ACHN (cell line): ENCODE results near the gene ACADS.
"Not testable (repeated sequence)": the region's sequence is repeated elsewhere in the genome, so short reads cannot be mapped to it uniquely, and the experiment has no call there.

ENCODE experiments used
- DNase-seq: peaks from one replicate; pipeline ENCODE4 v3.0.0-alpha.2; 2015
- in situ Hi-C: cut with HindIII; loops from 2 replicates; pipeline ENCODE4 v1.10.0; 2017; ENCODE audit warnings: low sequenced_read_pairs, low pct_ligation_motif_present, low pct_unique_long_range_greater_than_20kb

Gene ACADS

DNA sequence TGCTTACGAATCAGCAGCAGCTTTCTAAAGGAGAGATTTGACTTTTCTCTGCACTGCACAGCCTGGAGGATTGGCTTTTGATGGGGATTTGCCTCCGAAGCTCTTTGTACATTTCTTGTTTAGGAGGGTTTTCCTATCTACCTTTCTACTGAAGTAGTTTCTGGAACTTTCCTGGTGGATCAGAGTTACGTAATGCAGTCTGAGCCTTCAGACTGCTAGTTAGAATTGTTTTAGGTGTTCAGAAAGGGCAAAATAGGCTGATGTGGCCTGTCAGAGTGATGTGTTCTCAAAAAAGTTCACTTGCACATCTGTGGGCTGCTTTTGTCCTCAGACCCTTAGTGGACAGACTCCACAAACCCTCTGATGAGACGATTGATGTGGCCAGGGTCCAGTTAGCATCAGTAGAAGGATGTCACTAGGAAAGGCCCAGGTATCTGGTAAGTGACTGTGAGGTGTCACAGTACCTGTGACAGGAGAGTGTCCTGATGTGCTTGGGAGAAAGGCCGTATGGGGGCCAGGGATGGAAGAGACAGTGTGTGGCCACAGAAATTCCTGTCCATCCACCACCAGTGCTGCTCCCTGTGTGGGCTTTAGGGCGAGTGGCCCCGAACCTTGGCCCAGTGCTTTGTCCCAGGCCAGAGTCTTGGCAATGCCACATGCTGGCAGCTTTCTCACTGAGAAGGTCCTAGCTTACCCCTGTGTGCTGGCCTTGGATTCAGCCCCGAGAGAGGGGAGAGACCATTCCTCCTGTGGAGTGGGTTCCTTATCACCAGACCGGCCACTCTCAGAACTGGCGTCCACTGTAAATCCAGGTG lies 4.4 kb upstream of the ACADS start:
- in situ Hi-C loops: no loop called here
- DNase-seq: no peak

DNA sequence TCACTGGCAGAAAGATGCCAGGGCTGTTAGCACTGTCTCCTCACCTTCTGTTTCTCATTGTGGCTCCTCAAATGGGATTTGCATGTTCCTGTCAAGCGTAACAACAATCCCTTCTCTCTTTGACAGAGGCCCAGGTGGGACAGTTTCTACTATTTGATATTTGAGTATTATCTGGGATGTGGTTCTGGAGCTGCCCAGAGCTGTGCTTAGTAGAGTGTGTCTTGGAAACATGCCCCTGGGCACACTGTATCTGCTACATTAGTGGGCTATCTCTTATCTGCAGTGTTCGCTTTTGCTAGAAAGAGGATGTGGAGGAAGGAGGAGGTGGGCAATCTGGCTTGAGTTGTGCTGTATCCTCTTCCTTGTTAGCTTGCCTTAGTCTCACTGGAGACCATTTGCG lies 3.8 kb upstream of the ACADS start:
- in situ Hi-C loops: no loop called here
- no peak for DNase-seq

DNA sequence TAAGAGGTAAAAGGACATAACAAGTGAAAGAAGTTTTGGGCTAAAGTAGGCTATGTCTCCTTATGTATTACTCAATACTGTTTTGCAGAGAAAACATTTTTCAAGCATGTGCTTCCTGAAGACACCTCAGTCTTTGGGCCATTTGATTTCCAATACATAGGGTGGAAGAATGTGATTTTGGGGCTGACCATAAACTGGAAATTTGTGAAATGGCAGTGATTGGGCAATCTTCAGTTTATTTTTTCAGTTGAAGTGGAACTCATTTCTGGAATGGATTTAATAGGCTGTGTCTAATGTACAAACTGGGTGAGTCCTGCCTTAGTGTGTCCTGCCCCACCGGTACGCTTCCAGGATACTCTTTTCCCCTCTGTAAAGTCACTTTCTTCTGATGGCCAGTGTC lies 2.8 kb upstream of the ACADS start:
- DNase-seq: no peak
- in situ Hi-C loops: no loop called here

DNA sequence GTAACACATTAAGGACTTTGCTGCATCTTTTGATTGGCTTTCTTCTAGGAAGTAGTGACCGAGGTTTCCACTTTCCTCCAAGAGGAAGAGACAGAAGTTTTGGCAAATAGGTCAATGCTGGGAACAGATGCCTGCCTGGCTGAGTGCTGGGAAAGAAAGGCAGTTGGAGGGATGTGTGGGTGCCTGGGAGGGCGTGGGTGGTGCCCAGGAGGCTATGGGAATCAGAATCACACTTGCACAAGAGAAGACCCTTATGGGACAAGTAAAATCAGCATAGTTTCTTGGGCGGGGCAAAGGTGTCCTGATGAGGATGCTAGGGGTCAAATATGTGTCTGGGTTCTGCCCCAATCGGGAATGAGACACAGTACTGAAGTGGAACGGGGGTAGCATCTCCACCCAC lies 906 bp upstream of the ACADS start:
- no peak for DNase-seq
- in situ Hi-C loops: no loop called here

DNA sequence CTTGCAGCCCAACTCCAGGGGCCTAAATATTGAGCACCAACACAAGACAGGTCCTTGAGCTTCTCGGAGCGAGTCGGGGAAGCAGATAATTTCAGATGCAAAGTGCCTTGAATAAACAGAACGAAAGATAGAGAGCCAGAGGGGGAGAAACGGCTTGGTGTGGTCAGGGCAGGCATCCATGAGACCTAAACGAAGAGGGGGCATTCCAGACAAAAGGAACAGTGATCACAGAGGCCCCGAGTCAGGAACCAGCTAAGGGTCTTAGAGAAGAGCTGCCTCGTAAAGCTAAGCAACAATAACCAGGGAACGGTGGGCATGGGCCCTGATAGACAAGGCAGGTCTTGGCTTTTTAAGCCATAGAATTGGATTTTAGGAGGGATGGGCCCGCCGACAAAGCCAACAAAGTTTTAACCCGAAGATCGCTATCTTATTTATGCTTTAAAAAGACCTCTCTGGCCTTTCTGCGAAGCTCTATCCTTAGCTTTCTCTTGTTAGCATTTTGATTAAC lies 421 bp upstream of the ACADS start:
- no peak for DNase-seq
- in situ Hi-C loops: no loop called here

DNA sequence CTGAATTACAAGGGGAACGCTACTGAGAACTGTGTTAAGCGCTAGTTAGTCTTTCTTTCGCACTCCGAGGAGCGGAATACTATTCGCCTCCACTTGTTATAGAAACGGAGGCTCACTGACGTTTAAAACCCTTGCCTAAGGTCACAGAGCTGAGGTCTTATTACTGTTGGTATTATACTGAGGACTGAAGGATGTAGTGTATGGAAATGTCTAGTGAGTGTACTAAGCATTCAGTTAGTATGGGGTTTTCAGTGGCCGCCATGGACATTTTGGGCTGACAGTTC lies 826 bp downstream of the ACADS start:
- no peak for DNase-seq
- in situ Hi-C loops: no loop called here

DNA sequence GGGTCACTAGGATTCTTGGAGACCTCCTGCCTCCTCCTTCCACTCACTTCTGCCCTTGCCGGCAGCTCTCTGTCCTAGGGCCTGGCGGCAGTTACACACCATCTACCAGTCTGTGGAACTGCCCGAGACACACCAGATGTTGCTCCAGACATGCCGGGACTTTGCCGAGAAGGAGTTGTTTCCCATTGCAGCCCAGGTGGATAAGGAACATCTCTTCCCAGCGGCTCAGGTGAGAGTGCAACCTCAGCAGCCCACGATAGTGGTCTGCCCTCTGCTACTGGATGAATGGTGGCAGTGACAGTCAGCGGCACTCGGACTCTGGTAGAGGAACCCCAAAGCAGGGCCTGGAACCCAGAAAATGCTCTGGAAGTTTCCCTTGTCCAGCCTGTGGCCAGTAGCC lies 1.3 kb downstream of the ACADS start:
- in situ Hi-C loops: no loop called here
- DNase-seq: no peak

DNA sequence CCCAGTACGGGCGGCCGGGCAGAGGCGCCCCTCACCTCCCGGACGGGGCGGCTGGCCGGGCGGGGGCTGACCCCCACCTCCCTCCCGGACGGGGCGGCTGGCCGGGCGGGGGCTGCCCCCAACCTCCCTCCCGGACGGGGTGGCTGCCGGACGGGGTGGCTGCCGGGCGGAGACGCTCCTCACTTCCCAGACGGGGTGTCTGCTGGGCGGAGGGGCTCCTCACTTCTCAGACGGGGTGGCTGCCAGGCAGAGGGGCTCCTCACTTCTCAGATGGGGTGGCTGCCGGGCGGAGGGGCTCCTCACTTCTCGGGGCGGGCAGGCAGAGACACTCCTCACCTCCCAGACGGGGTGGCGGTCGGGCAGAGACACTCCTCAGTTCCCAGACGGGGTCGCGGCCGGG lies 6.6 kb downstream of the ACADS start:
- DNase-seq, in situ Hi-C loops: not testable (repeated sequence)

DNA sequence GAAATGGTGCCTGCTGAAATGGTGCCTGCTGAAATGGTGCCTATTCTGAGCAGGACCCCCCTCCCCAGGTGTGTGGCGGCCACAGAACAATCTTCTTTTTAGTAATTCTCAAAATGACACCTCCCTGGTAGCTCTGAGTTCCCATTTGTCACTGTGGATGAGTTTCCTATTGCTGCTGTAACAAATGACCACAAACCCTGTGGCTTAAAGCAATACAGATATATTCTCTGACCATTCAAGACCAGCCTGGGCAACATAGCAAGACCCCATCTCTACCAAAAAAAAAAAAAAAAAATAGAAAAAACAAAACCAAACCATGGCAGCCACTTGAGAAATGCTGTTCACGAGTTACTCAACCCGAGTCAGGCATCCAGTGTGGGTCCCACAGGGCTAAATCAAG lies 7.9 kb downstream of the ACADS start:
- DNase-seq: no peak
- in situ Hi-C loops: no loop called here

DNA sequence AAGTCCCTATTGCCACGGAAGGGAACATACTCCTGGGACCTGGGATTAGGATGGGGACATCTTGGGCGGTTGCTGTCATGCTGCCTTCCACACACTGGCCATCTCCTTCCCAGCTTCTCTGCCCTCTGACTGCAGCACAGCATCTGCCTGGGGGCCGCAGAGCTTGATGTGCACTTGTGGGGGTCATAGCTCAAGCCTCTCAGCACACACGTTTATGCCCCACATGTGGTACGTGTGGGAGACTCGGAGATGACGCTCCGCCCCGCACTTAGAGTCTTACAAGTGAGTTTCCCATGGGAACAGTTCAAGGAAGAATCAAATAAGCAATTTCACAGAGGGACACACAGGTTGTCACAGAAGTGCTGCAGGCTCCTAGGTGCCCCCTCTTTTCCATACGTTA lies 8.6 kb downstream of the ACADS start:
- in situ Hi-C loops: no loop called here
- DNase-seq: no peak

DNA sequence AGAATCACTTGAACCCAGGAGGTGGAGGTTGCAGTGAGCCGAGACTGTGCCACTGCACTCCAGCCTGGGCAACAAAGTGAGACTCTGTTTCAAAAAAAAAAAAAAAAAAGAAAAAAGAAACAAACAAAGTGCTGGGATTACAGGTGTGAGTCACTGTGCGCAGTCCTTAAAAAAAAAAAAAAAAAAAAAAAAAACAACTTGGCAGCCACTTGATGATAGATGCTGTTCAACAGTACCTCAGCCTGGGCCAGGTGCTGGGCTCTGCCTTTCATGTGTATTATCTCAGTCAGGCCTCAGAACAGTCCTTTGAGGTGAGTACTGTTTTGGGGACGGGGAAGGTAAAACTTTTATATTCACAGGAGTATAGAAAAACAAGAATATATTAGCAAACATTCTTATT lies 9.6 kb downstream of the ACADS start:
- DNase-seq: no peak
- in situ Hi-C loops: no loop called here

DNA sequence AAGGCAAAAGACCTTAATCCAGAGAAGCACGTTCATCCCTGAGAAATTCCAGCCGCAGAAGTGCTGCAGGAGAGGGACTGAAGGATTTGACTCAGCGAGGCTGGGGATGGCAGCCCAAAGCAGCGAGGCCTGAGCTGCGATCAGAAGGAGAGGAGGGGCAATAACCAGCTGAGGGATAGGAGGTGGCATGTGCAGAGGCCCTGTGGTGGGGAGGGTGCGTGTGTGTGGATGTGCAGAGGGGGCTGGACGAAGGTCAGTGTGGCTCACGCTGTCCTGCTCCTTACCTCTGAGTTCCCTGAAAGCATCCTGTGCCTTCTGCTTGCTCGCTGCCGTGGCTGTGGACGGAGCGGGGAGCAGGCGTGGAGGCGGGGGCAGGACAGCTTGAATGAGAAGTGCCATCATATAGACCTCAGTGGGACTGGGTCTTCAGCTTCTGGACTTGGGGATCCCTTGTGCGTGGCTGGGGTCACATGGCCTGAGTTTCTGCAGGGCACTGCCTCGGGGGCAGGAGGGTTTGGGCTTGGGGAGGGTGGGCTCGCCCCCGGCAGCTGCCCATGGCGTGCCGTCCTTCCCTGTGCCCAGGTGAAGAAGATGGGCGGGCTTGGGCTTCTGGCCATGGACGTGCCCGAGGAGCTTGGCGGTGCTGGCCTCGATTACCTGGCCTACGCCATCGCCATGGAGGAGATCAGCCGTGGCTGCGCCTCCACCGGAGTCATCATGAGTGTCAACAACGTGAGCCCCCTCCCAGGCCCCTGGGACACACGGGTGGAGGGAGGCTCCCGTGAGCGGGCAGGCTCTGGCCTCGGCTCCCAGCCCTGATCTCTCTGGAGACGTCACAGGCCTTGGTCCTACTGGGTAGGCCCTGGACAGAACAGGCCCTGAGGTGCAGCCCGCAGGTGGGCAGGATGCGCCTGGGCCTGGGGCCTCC lies 11.0 kb downstream of the ACADS start:
- DNase-seq: no peak
- in situ Hi-C loops: no loop called here

DNA sequence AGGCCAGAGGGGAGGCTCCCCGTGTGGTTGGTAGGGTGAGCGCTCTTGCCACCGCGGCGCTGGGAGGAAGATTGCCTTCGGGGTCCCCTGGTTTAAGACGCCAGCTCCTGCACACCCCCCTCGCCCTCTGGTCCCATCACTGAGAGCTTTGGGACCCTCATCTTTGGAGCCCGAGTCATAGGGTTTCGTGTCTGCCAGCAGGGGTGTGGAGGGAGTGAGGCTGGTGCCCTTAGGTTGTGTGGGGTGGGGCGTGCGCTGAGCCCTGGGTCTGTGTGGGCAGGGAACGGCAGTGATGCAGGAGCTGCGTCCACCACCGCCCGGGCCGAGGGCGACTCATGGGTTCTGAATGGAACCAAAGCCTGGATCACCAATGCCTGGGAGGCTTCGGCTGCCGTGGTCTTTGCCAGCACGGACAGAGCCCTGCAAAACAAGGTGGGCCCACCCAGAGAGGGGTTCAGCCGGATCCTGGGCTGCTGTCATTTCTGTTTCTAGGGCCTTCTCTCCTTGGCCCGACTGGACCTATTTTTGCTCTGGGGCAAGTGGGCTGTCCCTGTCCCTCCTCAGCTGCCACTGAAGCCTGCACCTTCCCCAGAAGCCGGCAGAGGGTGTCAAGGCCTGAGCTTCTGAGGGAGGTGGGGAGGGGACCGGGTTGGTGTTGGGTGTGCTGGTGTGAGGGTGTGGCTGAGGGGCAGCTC lies 12.1 kb downstream of the ACADS start:
- DNase-seq: no peak
- in situ Hi-C loops: no loop called here

DNA sequence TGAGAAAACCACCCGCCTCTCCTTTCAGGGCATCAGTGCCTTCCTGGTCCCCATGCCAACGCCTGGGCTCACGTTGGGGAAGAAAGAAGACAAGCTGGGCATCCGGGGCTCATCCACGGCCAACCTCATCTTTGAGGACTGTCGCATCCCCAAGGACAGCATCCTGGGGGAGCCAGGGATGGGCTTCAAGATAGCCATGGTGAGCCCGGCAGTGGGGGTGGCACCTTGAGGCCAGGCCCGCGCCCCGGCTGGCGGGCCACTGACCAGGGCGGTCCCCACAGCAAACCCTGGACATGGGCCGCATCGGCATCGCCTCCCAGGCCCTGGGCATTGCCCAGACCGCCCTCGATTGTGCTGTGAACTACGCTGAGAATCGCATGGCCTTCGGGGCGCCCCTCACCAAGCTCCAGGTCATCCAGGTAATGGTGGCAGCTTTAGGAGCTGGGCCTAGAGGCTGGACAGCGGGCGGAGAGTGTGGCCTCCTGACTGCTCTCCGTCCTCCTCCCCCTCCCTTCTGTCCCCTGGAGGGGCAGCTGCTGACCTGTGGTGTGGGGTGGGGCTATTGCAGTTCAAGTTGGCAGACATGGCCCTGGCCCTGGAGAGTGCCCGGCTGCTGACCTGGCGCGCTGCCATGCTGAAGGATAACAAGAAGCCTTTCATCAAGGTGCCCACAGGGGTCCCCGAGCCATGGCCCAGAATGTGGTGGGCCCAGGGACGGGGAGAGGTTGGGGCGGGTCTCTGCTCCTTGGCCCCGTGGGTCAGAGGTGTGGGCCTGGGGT lies 12.8 kb downstream of the ACADS start:
- in situ Hi-C loops: no loop called here
- DNase-seq: no peak

DNA sequence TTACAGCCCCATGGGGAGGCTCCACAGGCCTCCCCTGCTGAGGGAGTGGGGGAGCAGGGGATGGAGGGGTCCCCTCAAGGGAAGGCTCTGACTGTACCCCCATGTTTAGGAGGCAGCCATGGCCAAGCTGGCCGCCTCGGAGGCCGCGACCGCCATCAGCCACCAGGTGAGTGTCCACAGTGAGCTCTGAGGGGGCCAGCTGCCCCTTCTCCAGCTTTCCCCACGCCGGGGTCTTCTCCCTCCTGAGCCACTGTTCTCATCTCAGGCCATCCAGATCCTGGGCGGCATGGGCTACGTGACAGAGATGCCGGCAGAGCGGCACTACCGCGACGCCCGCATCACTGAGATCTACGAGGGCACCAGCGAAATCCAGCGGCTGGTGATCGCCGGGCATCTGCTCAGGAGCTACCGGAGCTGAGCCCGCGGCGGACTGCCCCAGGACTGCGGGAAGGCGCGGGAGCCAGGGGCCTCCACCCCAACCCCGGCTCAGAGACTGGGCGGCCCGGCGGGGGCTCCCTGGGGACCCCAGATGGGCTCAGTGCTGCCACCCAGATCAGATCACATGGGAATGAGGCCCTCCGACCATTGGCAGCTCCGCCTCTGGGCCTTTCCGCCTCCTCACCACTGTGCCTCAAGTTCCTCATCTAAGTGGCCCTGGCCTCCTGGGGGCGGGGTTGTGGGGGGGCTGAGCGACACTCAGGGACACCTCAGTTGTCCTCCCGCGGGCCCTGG lies 13.6 kb downstream of the ACADS start:
- in situ Hi-C loops: no loop called here
- no peak for DNase-seq

DNA sequence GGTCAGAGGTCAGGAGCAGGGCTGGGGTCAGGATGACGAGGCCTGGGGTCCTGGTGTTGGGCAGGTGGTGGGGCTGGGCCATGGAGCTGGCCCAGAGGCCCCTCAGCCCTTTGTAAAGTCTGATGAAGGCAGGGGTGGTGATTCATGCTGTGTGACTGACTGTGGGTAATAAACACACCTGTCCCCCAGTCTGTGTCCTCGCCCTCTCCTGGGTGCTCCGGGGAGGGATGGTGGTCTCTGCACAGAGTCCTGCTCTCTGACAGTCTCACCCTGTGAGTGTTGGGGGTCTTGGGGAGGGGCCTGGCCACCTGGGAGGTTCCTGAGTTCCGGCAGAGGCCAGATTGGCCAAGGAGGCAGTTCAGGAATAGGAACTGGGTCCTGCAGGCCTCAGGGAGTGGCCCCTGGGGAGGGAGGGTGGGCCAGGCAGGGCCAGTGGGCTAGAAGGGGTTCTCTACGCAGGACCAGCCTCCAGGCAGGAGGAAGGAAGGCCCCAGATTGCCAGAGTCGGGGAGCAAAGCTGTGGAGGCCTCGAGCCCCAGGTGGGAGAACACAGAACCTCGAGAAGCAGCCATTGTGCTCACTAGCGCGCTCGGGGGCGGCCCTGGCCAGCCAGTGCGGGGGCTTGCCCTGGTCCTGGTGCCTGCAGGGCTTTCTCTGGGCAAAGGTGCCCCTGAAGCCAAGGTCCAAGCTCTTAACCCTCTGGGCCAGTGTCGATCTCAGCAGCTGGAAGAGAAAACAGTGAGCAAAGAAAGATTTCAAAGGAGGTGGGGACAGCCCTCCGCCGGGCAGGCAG lies 14.4 kb downstream of the ACADS start:
- no peak for DNase-seq
- in situ Hi-C loops: no loop called here

DNA sequence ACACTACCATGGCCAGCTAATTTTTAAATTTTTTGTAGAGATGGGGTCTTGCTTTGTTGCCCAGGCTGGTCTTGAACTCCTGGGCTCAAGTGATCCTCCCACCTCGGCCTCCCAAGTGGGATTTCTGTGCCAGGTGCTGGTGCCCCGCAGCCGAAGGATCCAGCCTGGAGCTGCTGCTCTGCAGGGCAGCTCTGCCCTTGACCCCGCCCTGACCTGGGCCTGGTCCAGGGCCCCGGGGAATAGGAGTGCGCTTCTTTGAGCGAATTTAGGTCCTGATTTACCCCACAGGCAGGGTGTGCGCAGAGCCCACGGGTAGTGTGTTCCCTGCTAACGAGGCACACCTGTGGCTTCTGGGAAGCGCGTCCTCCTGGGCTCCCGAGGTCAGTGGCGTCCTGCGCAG lies 15.2 kb downstream of the ACADS start:
- in situ Hi-C loops: no loop called here
- no peak for DNase-seq
